Measurements from ENCODE around the gene MN1.

Gene MN1

DNA sequence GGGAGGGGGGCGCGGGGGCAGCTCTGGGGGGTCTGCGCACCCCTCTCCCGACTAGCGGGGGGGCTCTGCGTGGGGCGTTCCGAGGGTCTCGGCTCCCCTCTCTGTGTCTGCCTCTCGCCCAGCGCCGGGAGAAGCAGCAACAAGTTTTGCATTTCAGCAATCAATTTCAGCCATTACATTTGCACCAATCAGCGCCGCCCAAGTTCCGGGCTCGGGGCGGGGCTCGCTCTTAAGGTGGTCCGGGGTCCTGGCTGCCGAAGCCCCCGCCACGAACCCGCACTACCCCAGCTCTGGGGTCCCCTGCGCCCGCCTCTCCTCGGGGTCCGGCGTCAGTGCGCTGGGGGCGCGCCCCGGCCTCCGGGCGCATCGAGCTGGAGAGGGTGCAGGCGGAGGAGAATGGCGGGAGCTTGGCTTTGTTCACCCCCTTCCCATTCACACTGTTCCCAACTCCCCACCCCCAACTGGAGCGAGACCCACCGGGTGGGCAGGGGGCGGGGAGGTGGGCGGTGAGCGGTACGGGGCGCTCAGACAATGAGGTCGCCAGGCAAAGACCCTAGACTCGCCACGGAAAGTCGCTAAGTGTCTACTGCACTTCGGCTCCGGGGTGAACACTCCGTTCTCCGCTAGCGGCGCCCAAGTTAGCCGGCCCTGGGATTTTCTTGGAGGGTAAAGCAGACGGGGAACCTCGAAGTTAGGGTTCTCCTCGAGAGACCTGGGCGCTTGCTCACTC, at the start of gene MN1:
MN1 (minus strand) TSS at position 141 of the 730 bp plus-strand sequence. CDS start 1,213 bp downstream, outside the sequence.
- DNase-seq (ENCODE audit: low read depth) = peak; percentile 20

GRCh38 chr22:27850000-27850521, 48.5 kb upstream of the MN1 start:
- no peak for DNase-seq (ENCODE audit: low read depth)

DNA sequence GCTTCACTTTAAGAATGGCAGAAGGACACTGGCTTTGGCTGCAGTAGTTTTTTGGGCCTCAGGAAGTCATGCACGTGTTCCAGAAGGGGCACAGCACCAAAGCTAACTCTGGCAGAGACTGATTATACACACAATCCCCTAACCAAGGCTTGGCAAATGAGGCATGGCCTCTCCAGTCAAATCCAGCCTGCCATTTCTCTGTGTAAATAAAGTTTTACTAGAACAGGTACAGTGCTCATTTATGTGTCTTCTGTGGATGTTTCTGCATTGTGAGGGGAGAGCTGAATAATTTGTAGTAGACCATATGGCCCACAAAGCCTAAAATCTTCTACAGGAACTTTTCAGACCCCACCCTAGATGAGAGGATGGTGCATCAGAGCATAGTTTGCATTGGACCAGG, 46.4 kb upstream of the MN1 start:
- DNase-seq (ENCODE audit: low read depth) = no peak

DNA sequence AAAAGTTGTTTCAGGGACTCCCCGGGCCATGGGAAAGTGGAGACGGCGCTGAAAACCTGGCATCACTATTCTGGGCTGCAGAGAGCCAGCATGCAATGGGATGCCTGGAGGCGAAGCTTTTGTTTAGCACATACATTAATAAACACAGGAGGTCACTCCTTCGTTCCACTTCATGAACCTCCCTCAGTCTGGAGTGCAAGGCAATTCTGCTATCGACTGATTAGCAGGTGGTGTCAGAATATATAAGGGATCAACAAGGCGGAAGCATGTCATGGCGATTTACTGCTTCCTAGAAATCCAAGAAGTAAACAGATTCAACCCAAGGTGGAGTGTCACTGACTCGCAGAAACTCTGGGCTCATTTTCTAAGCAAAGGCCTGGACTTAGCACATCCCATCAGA, 45.4 kb upstream of the MN1 start:
- no peak for DNase-seq (ENCODE audit: low read depth)

- no peak for DNase-seq (ENCODE audit: low read depth)
Observed at GRCh38 chr22:27846248-27846757, 44.7 kb upstream of the MN1 start.

- no peak for DNase-seq (ENCODE audit: low read depth)
Observed at GRCh38 chr22:27845644-27846043, 44.1 kb upstream of the MN1 start.

DNA sequence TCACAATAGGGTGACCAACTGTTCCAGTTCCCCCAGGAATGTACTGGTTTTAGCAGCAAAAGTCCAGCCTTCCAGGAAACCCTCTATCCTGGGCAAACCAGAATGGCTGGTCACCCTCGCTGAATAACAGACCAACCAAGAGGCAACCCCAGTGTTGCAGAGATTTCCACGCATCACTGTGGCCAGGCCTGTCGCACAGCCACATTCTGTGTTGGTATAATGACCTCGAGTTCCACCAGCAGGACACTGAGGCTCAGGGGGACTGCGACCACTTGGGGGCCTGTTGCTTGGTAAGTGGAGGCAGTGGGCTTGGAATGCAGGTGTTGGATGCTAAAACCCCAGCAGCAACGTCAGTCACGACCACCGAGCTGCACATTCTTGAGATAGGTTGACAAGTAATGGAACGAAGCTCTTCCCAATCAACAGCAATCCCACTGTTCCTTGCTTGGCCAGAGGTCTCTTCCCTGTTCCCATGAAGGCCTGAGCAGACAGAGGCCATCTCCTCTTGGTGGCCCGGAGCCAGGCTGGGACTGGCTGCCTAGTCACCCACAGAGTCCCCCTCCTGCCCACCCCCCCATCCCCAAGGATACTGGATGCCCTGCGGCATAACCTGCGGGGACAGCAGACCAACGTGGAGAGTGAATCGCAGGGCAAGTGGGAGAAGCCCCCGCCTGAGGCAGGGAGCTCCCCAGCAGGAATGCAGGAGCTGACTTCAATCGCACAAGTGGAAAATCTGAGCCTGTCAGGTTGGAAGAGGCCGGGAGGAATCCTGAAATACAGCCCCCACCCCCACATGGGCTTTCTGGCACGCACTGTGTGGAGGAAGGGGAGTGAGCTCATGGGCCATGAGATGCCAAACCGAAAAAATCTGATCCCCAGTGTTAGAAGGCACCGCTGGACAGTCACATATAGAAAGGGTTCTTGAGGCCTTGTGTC, 43.4 kb upstream of the MN1 start:
- no peak for DNase-seq (ENCODE audit: low read depth)

- DNase-seq (ENCODE audit: low read depth) = no peak
Observed at GRCh38 chr22:27844256-27844655, 42.7 kb upstream of the MN1 start.

DNA sequence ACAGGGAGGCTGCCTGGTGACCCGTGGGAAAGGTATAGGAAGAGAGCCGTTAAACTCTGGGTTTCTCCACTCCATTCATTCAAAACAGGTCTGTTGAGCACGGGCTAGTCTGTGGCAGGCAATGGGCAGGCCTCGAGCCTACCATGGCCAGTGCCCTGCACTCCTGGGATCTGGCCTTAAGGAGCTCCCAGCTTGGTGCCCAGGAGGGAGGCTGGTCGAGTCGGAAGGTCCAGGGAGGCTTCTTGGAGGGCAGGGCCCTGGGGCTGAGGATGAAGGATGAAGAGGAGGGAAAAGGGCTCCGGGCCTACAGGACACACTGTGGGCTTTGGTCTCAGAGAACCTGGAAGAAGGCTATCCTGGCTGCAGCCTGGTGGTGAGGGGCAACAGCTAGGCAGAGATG, 41.9 kb upstream of the MN1 start:
- no peak for DNase-seq (ENCODE audit: low read depth)

- DNase-seq (ENCODE audit: low read depth) = no peak
Observed at GRCh38 chr22:27842669-27843431, 41.3 kb upstream of the MN1 start.

GRCh38 chr22:27842201-27842600, 40.6 kb upstream of the MN1 start:
- no peak for DNase-seq (ENCODE audit: low read depth)

- no peak for DNase-seq (ENCODE audit: low read depth)
Observed at GRCh38 chr22:27840436-27840835, 38.9 kb upstream of the MN1 start.

- DNase-seq (ENCODE audit: low read depth) = no peak
Observed at GRCh38 chr22:27839057-27839660, 37.6 kb upstream of the MN1 start.

DNA sequence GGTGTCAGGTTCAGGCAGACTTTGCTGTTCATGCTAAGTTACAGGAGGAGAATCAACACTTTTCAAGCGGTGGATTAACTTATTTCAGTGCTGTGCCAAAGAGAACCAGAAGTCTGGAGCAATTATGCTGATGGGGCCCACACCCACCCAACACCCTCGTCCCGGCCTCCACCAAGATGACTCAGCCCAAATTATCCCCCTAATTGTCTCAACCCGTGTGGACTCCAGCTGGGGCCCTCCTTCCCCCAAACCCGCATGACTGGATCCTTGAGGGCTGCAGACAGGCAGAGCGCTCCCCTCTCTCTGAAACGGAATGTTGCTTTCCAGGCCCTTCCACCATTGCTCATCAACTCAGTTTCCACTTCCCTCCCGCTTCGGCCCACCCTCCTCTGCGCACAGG, 34.6 kb upstream of the MN1 start:
- no peak for DNase-seq (ENCODE audit: low read depth)

GRCh38 chr22:27835446-27835845, 33.9 kb upstream of the MN1 start:
- DNase-seq (ENCODE audit: low read depth) = no peak

- no peak for DNase-seq (ENCODE audit: low read depth)
Observed at GRCh38 chr22:27834364-27835185, 33.0 kb upstream of the MN1 start.

DNA sequence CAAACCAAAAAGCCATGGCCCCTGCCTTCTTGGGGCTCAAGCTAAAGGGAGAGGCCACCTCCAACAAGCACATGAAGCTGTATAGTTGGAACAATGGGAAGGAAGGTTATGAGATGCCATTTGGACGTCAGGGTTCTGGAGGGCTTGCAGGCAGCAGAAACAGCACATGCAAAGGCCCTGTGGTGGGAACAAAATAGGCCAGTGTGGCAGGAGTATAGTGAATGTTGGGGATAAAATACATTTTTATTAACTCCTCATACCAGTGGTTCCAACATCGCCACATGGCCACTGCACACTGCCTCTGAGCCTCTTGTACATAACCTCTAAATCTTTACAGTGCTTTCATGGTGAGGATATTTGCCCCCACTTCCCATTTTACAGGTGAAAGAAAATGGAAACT, 32.2 kb upstream of the MN1 start:
- DNase-seq (ENCODE audit: low read depth) = no peak

GRCh38 chr22:27832606-27833005, 31.1 kb upstream of the MN1 start:
- no peak for DNase-seq (ENCODE audit: low read depth)

GRCh38 chr22:27829620-27830019, 28.1 kb upstream of the MN1 start:
- no peak for DNase-seq (ENCODE audit: low read depth)
